Mononuclear cell (primary cell): Measurements from ENCODE around the gene DGAT2L6. TPM values are rescaled to one million over a fixed set of nuclear protein-coding genes. Genes with fewer than 3 reads are reported as not detected.
"Not testable (repeated sequence)": the region's sequence is repeated elsewhere in the genome, so short reads cannot be mapped to it uniquely, and the experiment has no call there.

Source experiments
- H3K27me3 ChIP-seq: 2 replicates; pipeline ENCODE4 v1.6.0; 2011; ENCODE audit warnings: low read length, control low read depth; ENCODE audit not compliant: insufficient read depth
- H3K4me1 ChIP-seq: 2 replicates; pipeline ENCODE4 v1.5.1; 2011; ENCODE audit warnings: mild to moderate bottlenecking, low read length, control low read depth; ENCODE audit not compliant: insufficient read depth
- H3K4me3 ChIP-seq: 2 replicates; pipeline ENCODE4 v1.5.1; 2011; ENCODE audit warnings: mild to moderate bottlenecking, low read length, moderate library complexity
- H3K9me3 ChIP-seq: 2 replicates; pipeline ENCODE4 v1.5.1; 2011; ENCODE audit warnings: low read depth, mild to moderate bottlenecking, control low read depth, low read length
- total RNA-seq: library from RNA; depleted of rRNA; stranded (reverse); fragments of >200 nt; gene quantifications from one replicate; pipeline ENCODE4 v1.2.3, GENCODE V29; 2012

Gene DGAT2L6
- total RNA-seq, 1 donor, result not detected

- H3K27me3 ChIP-seq, result no peaks in the 10 kb centered on the region
- H3K4me1 ChIP-seq, result no peaks in the 10 kb centered on the region
- H3K4me3 ChIP-seq, result no peak overlapping the region
- no peaks in the 10 kb centered on the region for H3K9me3 ChIP-seq
Observed at GRCh38 chrX:70240751-70241150, 63.5 kb downstream of the DGAT2L6 start.

GRCh38 chrX:70241501-70241900 is 64.2 kb downstream of the DGAT2L6 start:
- Histone ChIP-seq H3K4me3 (no peak overlapping the region), H3K27me3 (no peaks in the 10 kb centered on the region), H3K4me1 (no peaks in the 10 kb centered on the region), H3K9me3 (no peaks in the 10 kb centered on the region)

GRCh38 chrX:70243601-70244000 is 66.3 kb downstream of the DGAT2L6 start:
- not testable (repeated sequence) for H3K27me3 ChIP-seq, H3K4me1 ChIP-seq, H3K9me3 ChIP-seq, H3K4me3 ChIP-seq

GRCh38 chrX:70244881-70245280 is 67.6 kb downstream of the DGAT2L6 start:
- Histone ChIP-seq H3K4me3 (no peak overlapping the region), H3K27me3 (no peaks in the 10 kb centered on the region), H3K9me3 (no peaks in the 10 kb centered on the region), H3K4me1 (no peaks in the 10 kb centered on the region)

- Histone ChIP-seq H3K4me3 (no peak overlapping the region), H3K27me3 (no peaks in the 10 kb centered on the region), H3K4me1 (no peaks in the 10 kb centered on the region), H3K9me3 (no peaks in the 10 kb centered on the region)
Observed at GRCh38 chrX:70247252-70247651, 70.0 kb downstream of the DGAT2L6 start.

- Histone ChIP-seq H3K4me3 (no peak overlapping the region), H3K4me1 (no peaks in the 10 kb centered on the region), H3K9me3 (no peaks in the 10 kb centered on the region), H3K27me3 (no peaks in the 10 kb centered on the region)
Observed at GRCh38 chrX:70252491-70252890, 75.2 kb downstream of the DGAT2L6 start.

- Histone ChIP-seq H3K4me3 (no peak overlapping the region), H3K9me3 (no peaks in the 10 kb centered on the region), H3K27me3 (no peaks in the 10 kb centered on the region), H3K4me1 (no peaks in the 10 kb centered on the region)
Observed at GRCh38 chrX:70253377-70254062, 76.2 kb downstream of the DGAT2L6 start.

GRCh38 chrX:70254063-70254400 is 76.7 kb downstream of the DGAT2L6 start:
- H3K9me3 ChIP-seq, result no peaks in the 10 kb centered on the region
- no peak overlapping the region for H3K4me3 ChIP-seq
- H3K27me3 ChIP-seq, result no peaks in the 10 kb centered on the region
- H3K4me1 ChIP-seq, result no peaks in the 10 kb centered on the region

GRCh38 chrX:70254909-70255308 is 77.6 kb downstream of the DGAT2L6 start:
- Histone ChIP-seq H3K4me1 (no peaks in the 10 kb centered on the region), H3K27me3 (no peaks in the 10 kb centered on the region), H3K4me3 (no peak overlapping the region), H3K9me3 (no peaks in the 10 kb centered on the region)

Other genes starting within 250 kb of the DGAT2L6 start
- not detected for gene AWAT2, start 127.5 kb upstream of the DGAT2L6 start, total RNA-seq
- gene OTUD6A, start 115.0 kb upstream of the DGAT2L6 start, total RNA-seq, result not detected
- 118 TPM for gene IGBP1, start 44.0 kb upstream of the DGAT2L6 start, total RNA-seq
- not detected for gene AWAT1, start 57.2 kb downstream of the DGAT2L6 start, total RNA-seq
- not detected for gene P2RY4, start 82.7 kb downstream of the DGAT2L6 start, total RNA-seq
- not detected for gene ARR3, start 90.9 kb downstream of the DGAT2L6 start, total RNA-seq
- gene RAB41, start 104.7 kb downstream of the DGAT2L6 start, total RNA-seq, result not detected
- gene PDZD11, start 112.4 kb downstream of the DGAT2L6 start, total RNA-seq, result 4.4 TPM
- gene KIF4A, start 112.6 kb downstream of the DGAT2L6 start, total RNA-seq, result 0.42 TPM
- gene GDPD2, start 245.8 kb downstream of the DGAT2L6 start, total RNA-seq, result not detected